Measurements from ENCODE around the gene MAML2. TPM values are rescaled to one million over a fixed set of nuclear protein-coding genes. Genes with fewer than 3 reads are reported as not detected.

The MAML2 gene
- total RNA-seq, 4 donors from 2014 or later, result 20.0 to 33.7 (median 23.2) TPM

DNA sequence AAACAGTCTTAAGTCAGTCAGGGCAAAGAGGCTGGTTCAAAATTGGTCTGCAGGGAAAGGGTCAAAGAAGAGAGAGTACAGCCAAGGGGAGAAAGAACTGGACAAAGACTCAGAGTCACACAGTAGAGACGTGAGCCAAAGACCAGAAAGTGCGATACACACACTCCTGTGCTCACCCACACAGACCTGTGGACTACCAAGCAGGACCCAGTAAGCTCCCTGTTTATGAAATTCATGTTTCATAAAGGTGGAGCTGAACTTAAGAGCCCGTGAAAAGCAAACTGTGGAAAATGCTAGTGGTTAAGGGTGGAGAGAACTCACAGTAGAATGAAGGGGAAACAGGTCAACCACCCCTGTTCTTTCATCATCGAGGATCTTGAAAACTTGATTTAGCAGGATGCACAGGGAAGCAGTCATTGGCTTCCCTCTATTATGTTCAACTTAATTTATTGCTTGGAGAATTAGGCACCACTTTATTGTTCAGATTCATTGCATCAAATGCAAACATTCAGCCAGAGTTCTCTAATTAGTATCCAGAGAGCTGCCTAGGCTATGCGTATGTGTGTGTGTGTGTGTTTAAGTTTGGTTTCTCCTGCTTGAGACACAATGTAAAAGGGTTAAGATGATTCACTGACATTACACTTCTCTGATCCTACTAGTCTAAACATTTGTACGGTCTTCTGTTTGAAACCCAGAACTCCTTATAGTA is 258.2 kb downstream of the MAML2 start:
- Histone ChIP-seq H3K36me3 (no peaks in the 10 kb centered on the region), H3K4me3 (no peak overlapping the region), H3K27me3 (no peaks in the 10 kb centered on the region), H3K27ac (replicated peaks in 1 of 4) (no peak overlapping the region), H3K9me3 (no peaks in the 10 kb centered on the region), H3K4me1 (peaks cover 4 to 19% (median 16%) of the 10 kb centered on the region in 4 donors)
- DNase-seq (ENCODE audit: extremely low spot score), result no peak
- WGBS, result 63% methylated on average over 6 of the region's 6 CpGs
- no peak for TF ChIP-seq POLR2A (IDR thresholded peaks at IDR 0.05; ENCODE audit: low read depth)
- TF ChIP-seq, protein P1, sequence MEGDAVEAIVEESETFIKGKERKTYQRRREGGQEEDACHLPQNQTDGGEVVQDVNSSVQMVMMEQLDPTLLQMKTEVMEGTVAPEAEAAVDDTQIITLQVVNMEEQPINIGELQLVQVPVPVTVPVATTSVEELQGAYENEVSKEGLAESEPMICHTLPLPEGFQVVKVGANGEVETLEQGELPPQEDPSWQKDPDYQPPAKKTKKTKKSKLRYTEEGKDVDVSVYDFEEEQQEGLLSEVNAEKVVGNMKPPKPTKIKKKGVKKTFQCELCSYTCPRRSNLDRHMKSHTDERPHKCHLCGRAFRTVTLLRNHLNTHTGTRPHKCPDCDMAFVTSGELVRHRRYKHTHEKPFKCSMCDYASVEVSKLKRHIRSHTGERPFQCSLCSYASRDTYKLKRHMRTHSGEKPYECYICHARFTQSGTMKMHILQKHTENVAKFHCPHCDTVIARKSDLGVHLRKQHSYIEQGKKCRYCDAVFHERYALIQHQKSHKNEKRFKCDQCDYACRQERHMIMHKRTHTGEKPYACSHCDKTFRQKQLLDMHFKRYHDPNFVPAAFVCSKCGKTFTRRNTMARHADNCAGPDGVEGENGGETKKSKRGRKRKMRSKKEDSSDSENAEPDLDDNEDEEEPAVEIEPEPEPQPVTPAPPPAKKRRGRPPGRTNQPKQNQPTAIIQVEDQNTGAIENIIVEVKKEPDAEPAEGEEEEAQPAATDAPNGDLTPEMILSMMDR (IDR thresholded peaks at IDR 0.05), result no peak
- no peak for TF ChIP-seq POLR2AphosphoS5 (IDR thresholded peaks at IDR 0.05)
- no peak for TF ChIP-seq EP300 (IDR thresholded peaks at IDR 0.05)
- intact Hi-C loops (cut with DNase I), result no loop called here

DNA sequence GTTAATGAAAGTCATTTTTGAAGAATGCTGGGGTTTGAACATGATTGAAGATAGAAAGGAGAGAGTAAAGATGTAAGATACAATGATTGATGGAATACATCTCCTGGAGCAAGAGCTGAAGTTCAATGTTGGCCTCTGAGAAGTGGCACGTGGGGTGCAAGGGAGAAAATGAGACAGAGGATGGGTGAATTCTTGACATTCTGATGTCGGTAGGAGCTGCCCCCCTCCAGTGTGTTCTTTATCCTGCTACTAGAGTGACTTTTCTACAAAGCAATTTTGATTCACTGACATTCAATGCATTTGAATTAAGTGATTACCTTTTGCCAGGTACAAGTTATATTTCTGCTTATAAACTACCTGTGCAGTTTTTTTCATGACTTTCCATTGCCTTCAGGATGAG is 260.1 kb downstream of the MAML2 start:
- WGBS, result 96% methylated on average over 2 of the region's 2 CpGs
- Histone ChIP-seq H3K36me3 (no peaks in the 10 kb centered on the region), H3K4me3 (no peak overlapping the region), H3K9me3 (no peaks in the 10 kb centered on the region), H3K27me3 (no peaks in the 10 kb centered on the region), H3K4me1 (peaks cover 4 to 19% (median 13%) of the 10 kb centered on the region in 4 donors), H3K27ac (replicated peaks in 1 of 4) (no peak overlapping the region)
- intact Hi-C loops (cut with DNase I), result no loop called here
- TF ChIP-seq POLR2AphosphoS5 (IDR thresholded peaks at IDR 0.05) (no peak), POLR2A (IDR thresholded peaks at IDR 0.05; ENCODE audit: low read depth) (no peak), EP300 (IDR thresholded peaks at IDR 0.05) (no peak)
- TF ChIP-seq, protein P1 (IDR thresholded peaks at IDR 0.05), result no peak
- no peak for DNase-seq (ENCODE audit: extremely low spot score)

DNA sequence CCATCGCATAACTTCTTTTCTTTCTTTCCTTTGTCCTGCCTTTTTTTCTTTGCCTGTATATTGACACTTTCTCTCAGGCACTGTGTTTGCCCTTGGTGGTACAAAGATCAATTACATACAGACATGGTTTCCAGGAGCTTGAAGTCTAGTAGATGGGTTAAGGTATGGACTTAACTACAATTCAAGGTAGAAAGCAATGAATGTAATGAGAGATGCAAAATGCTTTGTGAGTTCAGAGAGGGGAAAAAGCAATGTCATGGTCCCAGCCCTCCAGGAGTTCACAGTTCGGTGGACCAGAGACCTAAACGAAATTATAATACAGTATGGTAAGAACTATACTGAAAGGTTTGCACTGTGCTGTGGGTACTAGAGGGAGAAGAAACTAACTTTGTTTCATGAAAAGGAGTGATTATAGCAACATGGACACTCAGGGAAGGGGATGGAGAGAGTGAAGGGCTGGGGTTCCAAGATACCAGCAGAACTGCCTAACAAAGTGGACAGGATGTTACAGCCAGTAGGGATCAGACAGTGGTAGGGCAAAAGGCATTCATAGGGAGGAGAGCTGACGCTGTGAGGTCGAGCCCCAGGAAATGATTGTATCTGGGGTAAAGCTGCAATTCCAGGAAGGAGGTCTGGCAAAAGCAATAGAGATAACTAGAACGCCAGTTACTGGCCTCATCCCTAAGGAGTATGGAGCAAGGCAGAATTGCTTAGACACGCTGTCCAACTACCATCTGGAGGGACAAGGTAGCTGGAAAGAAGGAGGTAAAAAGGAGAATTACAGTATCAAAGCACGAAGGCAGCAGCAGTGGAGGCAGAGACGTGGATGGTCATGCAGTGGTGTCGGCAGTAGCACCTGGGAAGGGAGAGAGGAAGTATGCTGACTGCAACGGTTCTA is 260.7 kb downstream of the MAML2 start:
- TF ChIP-seq EP300 (IDR thresholded peaks at IDR 0.05) (no peak), POLR2A (IDR thresholded peaks at IDR 0.05; ENCODE audit: low read depth) (no peak), POLR2AphosphoS5 (IDR thresholded peaks at IDR 0.05) (no peak)
- TF ChIP-seq, protein P1 (IDR thresholded peaks at IDR 0.05), result no peak
- Histone ChIP-seq H3K4me1 (peaks cover 4 to 23% (median 13%) of the 10 kb centered on the region in 4 donors), H3K27ac (replicated peaks in 1 of 4) (no peak overlapping the region), H3K36me3 (no peaks in the 10 kb centered on the region), H3K27me3 (no peaks in the 10 kb centered on the region), H3K4me3 (no peak overlapping the region), H3K9me3 (no peaks in the 10 kb centered on the region)
- intact Hi-C loops (cut with DNase I), result no loop called here
- DNase-seq (ENCODE audit: extremely low spot score), result no peak
- WGBS, result 91% methylated on average over 11 of the region's 11 CpGs

DNA sequence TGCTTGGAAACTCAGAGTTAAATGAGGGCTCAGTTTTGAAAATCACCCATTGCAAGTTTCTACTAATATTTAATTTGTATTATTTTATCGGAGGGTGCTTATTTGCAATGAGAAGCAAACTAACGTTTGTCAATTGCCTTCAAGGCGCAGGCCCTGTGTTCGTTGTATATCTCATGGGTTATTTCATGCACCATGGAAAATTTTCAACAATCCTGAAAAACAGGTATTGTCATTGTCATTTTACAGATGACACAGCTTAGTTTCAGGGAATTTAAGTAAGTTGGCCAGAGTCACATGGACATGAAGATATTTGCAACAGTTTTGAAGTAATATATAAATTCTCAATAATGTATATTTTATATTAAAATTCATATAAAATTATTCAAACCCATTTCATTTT is 261.4 kb downstream of the MAML2 start:
- Histone ChIP-seq H3K36me3 (no peaks in the 10 kb centered on the region), H3K27ac (replicated peaks in 1 of 4) (no peak overlapping the region), H3K4me3 (no peak overlapping the region), H3K27me3 (no peaks in the 10 kb centered on the region), H3K9me3 (no peaks in the 10 kb centered on the region), H3K4me1 (peaks cover 4 to 25% (median 14%) of the 10 kb centered on the region in 4 donors)
- no peak for DNase-seq (ENCODE audit: extremely low spot score)
- WGBS, result 94% methylated on average over 4 of the region's 4 CpGs
- intact Hi-C loops (cut with DNase I), result no loop called here
- TF ChIP-seq EP300 (IDR thresholded peaks at IDR 0.05) (no peak), POLR2A (IDR thresholded peaks at IDR 0.05; ENCODE audit: low read depth) (no peak), POLR2AphosphoS5 (IDR thresholded peaks at IDR 0.05) (no peak)
- TF ChIP-seq, protein P1 (IDR thresholded peaks at IDR 0.05), result no peak

Data from esophagus muscularis mucosa (tissue), 4 donors.